ENCODE data around the gene C10orf95. TPM values are rescaled to one million over a fixed set of nuclear protein-coding genes. Genes with fewer than 3 reads are reported as not detected.

Gene C10orf95
- total and polyA plus RNA-seq, 2 of the 13 experiments (the other 11 are each of a cell fraction or from before 2014, with no cell fraction given), result 0.05 to 0.07 TPM

- TF ChIP-seq RNF2 (conservative IDR thresholded peaks at IDR 0.05; ENCODE audit: low read depth), result peak; percentile 85; the same call in 1 of the 2 replicates
- no peak for TF ChIP-seq MATR3 (CRISPR knock-in tag; IDR thresholded peaks at IDR 0.05)
- TF ChIP-seq PRPF4 (IDR thresholded peaks at IDR 0.05; ENCODE audit: low read depth, low read length, poor library complexity, severe bottlenecking), result no peak
- no peak for TF ChIP-seq LBX2 (CRISPR knock-in tag; IDR thresholded peaks at IDR 0.05; ENCODE audit: borderline replicate concordance)
- TF ChIP-seq GTF2F1 (IDR thresholded peaks at IDR 0.05; ENCODE audit: low read length), result no peak
- no peak for TF ChIP-seq GLMP (CRISPR knock-in tag; IDR thresholded peaks at IDR 0.05; ENCODE audit: borderline replicate concordance)
- TF ChIP-seq WIZ (CRISPR knock-in tag; IDR thresholded peaks at IDR 0.05), result no peak
- peak; percentile 92 for TF ChIP-seq ZNF672 (CRISPR knock-in tag; IDR thresholded peaks at IDR 0.05)
- TF ChIP-seq RBM39 (IDR thresholded peaks at IDR 0.05; ENCODE audit: low read depth, low read length, poor library complexity, severe bottlenecking), result peak; percentile 79
- TF ChIP-seq ZNF143 (CRISPR knock-in tag; IDR thresholded peaks at IDR 0.05), result no peak
- TF ChIP-seq TOPORS (CRISPR knock-in tag; IDR thresholded peaks at IDR 0.05), result peak; percentile 94
- no peak for TF ChIP-seq EHMT2 (IDR thresholded peaks at IDR 0.05; ENCODE audit: borderline replicate concordance, low read depth, low read length)
- no peak for TF ChIP-seq ATF3 (CRISPR knock-in tag; IDR thresholded peaks at IDR 0.05)
- TF ChIP-seq ZNF777 (CRISPR knock-in tag; IDR thresholded peaks at IDR 0.05), result peak; percentile 80; the same call in 1 of the 2 replicates
- no peak for TF ChIP-seq GLI4 (CRISPR knock-in tag; IDR thresholded peaks at IDR 0.05; ENCODE audit: borderline replicate concordance)
- no peak for TF ChIP-seq PLSCR1 (CRISPR knock-in tag; IDR thresholded peaks at IDR 0.05; ENCODE audit: borderline replicate concordance)
- TF ChIP-seq YEATS4 (CRISPR knock-in tag; IDR thresholded peaks at IDR 0.05; ENCODE audit: borderline replicate concordance), result peak; percentile 96
- TF ChIP-seq SALL2 (CRISPR knock-in tag; IDR thresholded peaks at IDR 0.05), result 0 out of 2 replicates have a peak, but pooled peaks have one; percentile 23
- TF ChIP-seq HNRNPUL1 (IDR thresholded peaks at IDR 0.05; ENCODE audit: low read depth, low read length), result no peak
- no peak for TF ChIP-seq ZFP36L2 (CRISPR knock-in tag; IDR thresholded peaks at IDR 0.05)
- peak; percentile 66; the same call in 1 of the 2 replicates for TF ChIP-seq DMAP1 (CRISPR knock-in tag; IDR thresholded peaks at IDR 0.05)
- no peak for TF ChIP-seq GATAD2A (CRISPR knock-in tag; IDR thresholded peaks at IDR 0.05)
- no peak for TF ChIP-seq MED13 (CRISPR knock-in tag; IDR thresholded peaks at IDR 0.05)
- peak; percentile 34; the same call in 1 of the 2 replicates for TF ChIP-seq ZNF768 (CRISPR knock-in tag; IDR thresholded peaks at IDR 0.05)
- TF ChIP-seq ZFP36 (IDR thresholded peaks at IDR 0.05; ENCODE audit: borderline replicate concordance, low read depth, low read length, partially characterized antibody), result no peak
- no peak; the same call in 1 of the 2 replicates for TF ChIP-seq POLR2AphosphoS5 (IDR thresholded peaks at IDR 0.05; ENCODE audit: low read depth, low read length)
- no peak for TF ChIP-seq FOXK1 (CRISPR knock-in tag; IDR thresholded peaks at IDR 0.05; ENCODE audit: borderline replicate concordance, low read depth)
- TF ChIP-seq SNAI1 (CRISPR knock-in tag; IDR thresholded peaks at IDR 0.05; ENCODE audit: borderline replicate concordance), result no peak
Measured at GRCh38 chr10:102450374-102451104, 804 bp downstream of the C10orf95 start (continued).
